Ovary (tissue), 3 donors: ENCODE measurements around the gene PGR.

Experiments used
- POLR2A ChIP-seq: fragments of 450-650 bp; IDR thresholded peaks from one replicate; pipeline ENCODE4 v1.6.1; 2017; ENCODE audit warnings: antibody characterized with exemption, mild to moderate bottlenecking, moderate library complexity
- TF ChIP-seq, protein P1 (sequence below), 3 donors: fragments of 450-650 bp in 2 of 3; fragments of 200-600 bp in 1 of 3; IDR thresholded peaks; one replicate each; pipeline versions ENCODE4 v1.5.1 to v1.8.0; 2016 to 2022; ENCODE audit warnings: antibody characterized with exemption in 3 of 3, mild to moderate bottlenecking in 1 of 3
- donor health status: DM: no; HTN: no; CAD: no.

DNA sequence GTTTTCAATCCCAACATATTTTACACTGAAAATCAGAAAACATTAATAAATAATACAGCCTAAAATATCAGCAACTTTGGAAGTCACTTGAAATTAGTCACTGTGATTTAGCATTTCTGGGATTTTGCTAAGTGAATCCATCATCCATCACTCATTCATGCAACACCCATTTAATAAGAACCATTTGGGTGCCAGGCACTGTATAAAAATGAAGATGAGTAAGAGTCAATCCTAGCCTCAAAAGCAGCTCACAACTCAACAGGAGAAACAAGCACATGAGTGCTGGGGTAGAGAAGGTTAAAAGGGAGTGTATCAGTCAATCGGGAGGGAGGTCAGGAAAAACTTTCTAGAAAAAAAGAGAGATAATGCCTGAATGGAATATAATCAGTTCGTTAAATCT lies 77.9 kb downstream of the PGR start:
- TF ChIP-seq, protein P1, sequence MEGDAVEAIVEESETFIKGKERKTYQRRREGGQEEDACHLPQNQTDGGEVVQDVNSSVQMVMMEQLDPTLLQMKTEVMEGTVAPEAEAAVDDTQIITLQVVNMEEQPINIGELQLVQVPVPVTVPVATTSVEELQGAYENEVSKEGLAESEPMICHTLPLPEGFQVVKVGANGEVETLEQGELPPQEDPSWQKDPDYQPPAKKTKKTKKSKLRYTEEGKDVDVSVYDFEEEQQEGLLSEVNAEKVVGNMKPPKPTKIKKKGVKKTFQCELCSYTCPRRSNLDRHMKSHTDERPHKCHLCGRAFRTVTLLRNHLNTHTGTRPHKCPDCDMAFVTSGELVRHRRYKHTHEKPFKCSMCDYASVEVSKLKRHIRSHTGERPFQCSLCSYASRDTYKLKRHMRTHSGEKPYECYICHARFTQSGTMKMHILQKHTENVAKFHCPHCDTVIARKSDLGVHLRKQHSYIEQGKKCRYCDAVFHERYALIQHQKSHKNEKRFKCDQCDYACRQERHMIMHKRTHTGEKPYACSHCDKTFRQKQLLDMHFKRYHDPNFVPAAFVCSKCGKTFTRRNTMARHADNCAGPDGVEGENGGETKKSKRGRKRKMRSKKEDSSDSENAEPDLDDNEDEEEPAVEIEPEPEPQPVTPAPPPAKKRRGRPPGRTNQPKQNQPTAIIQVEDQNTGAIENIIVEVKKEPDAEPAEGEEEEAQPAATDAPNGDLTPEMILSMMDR (IDR thresholded peaks at IDR 0.05), result no peak
- no peak for TF ChIP-seq POLR2A
